ENCODE measurements around the gene HIP1.
"Not testable (repeated sequence)": the region's sequence is repeated elsewhere in the genome, so short reads cannot be mapped to it uniquely, and the experiment has no call there.

The HIP1 gene

GRCh38 chr7:75583255-75583654 lies 155.5 kb downstream of the HIP1 start:
- no peak for DNase-seq

- DNase-seq = no peak
Measured at GRCh38 chr7:75579899-75580298, 158.8 kb downstream of the HIP1 start.

- DNase-seq = no peak
Measured at GRCh38 chr7:75578081-75578480, 160.7 kb downstream of the HIP1 start.

GRCh38 chr7:75575488-75576121 lies 163.1 kb downstream of the HIP1 start:
- DNase-seq = peak in 10 of 56 donors; percentile 6 to 62 (median 24)

- no peak for DNase-seq
Measured at GRCh38 chr7:75573477-75574019, 165.2 kb downstream of the HIP1 start.

- DNase-seq = peak in 2 of 56 donors; percentile 5 to 33
Measured at GRCh38 chr7:75572814-75573213, 165.9 kb downstream of the HIP1 start.

GRCh38 chr7:75572396-75572795 lies 166.3 kb downstream of the HIP1 start:
- peak in 39 of 56 donors; percentile 5 to 82 (median 41) for DNase-seq

GRCh38 chr7:75571209-75571608 lies 167.5 kb downstream of the HIP1 start:
- DNase-seq = no peak

- DNase-seq = not testable (repeated sequence)
Measured at GRCh38 chr7:75569629-75570282, 169.0 kb downstream of the HIP1 start.

- DNase-seq = peak in 36 of 56 donors; percentile 4 to 61 (median 34)
Measured at GRCh38 chr7:75567948-75568595, 170.7 kb downstream of the HIP1 start.

- peak in 1 of 56 donors; percentile 3 for DNase-seq
Measured at GRCh38 chr7:75565132-75565837, 173.5 kb downstream of the HIP1 start.

- no peak for DNase-seq
Measured at GRCh38 chr7:75563171-75563570, 175.6 kb downstream of the HIP1 start.

- no peak for DNase-seq
Measured at GRCh38 chr7:75559976-75560365, 178.8 kb downstream of the HIP1 start.

GRCh38 chr7:75559355-75559975 lies 179.3 kb downstream of the HIP1 start:
- no peak for DNase-seq

- DNase-seq = not testable (repeated sequence)
Measured at GRCh38 chr7:75556835-75557234, 181.9 kb downstream of the HIP1 start.

- DNase-seq = no peak
Measured at GRCh38 chr7:75555736-75556135, 183.0 kb downstream of the HIP1 start.

- no peak for DNase-seq
Measured at GRCh38 chr7:75546237-75547015, 192.3 kb downstream of the HIP1 start.

- DNase-seq = no peak
Measured at GRCh38 chr7:75537731-75538130, 201.0 kb downstream of the HIP1 start.

- no peak for DNase-seq
Measured at GRCh38 chr7:75536940-75537538, 201.7 kb downstream of the HIP1 start.

- no peak for DNase-seq
Measured at GRCh38 chr7:75536491-75536890, 202.2 kb downstream of the HIP1 start.

Measured in amygdala (tissue), 56 donors.